ENCODE data around the gene ISLR2.

ISLR2 gene

GRCh38 chr15:74134387-74135027, 4.1 kb downstream of the ISLR2 start:
- no peak; the same call in 1 of the 2 replicates for TF ChIP-seq RAD21 (IDR thresholded peaks at IDR 0.05; ENCODE audit: low read depth)
- TF ChIP-seq, protein P1, sequence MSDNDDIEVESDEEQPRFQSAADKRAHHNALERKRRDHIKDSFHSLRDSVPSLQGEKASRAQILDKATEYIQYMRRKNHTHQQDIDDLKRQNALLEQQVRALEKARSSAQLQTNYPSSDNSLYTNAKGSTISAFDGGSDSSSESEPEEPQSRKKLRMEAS (IDR thresholded peaks at IDR 0.05): no peak
- TF ChIP-seq YY1 (IDR thresholded peaks at IDR 0.05; ENCODE audit: low read depth): no peak
- TF ChIP-seq FOXM1 (IDR thresholded peaks at IDR 0.05; ENCODE audit: borderline replicate concordance, low read depth): no peak
- TF ChIP-seq REST (IDR thresholded peaks at IDR 0.05; ENCODE audit: low read depth): no peak
- no peak for TF ChIP-seq TCF12 (IDR thresholded peaks at IDR 0.05; ENCODE audit: low read depth)
- no peak for TF ChIP-seq EGR1 (IDR thresholded peaks at IDR 0.05)
- no peak for TF ChIP-seq ZBTB7A (IDR thresholded peaks at IDR 0.05; ENCODE audit: low read depth)
- TF ChIP-seq CEBPB (IDR thresholded peaks at IDR 0.05): no peak
- TF ChIP-seq CREB1 (IDR thresholded peaks at IDR 0.05; ENCODE audit: low read depth): no peak
- no peak for TF ChIP-seq USF1 (IDR thresholded peaks at IDR 0.05)
- no peak for TF ChIP-seq NFIC (IDR thresholded peaks at IDR 0.05)
- TF ChIP-seq TAF1 (IDR thresholded peaks at IDR 0.05; ENCODE audit: low read depth): no peak

GRCh38 chr15:74135041-74135565, 4.7 kb downstream of the ISLR2 start:
- TF ChIP-seq CEBPB (IDR thresholded peaks at IDR 0.05) (no peak), RAD21 (IDR thresholded peaks at IDR 0.05; ENCODE audit: low read depth) (no peak), TAF1 (IDR thresholded peaks at IDR 0.05; ENCODE audit: low read depth) (no peak), TCF12 (IDR thresholded peaks at IDR 0.05; ENCODE audit: low read depth) (no peak), EGR1 (IDR thresholded peaks at IDR 0.05) (no peak), USF1 (IDR thresholded peaks at IDR 0.05) (no peak), REST (IDR thresholded peaks at IDR 0.05; ENCODE audit: low read depth) (no peak), ZBTB7A (IDR thresholded peaks at IDR 0.05; ENCODE audit: low read depth) (no peak), FOXM1 (IDR thresholded peaks at IDR 0.05; ENCODE audit: borderline replicate concordance, low read depth) (no peak), YY1 (IDR thresholded peaks at IDR 0.05; ENCODE audit: low read depth) (no peak), NFIC (IDR thresholded peaks at IDR 0.05) (no peak), CREB1 (IDR thresholded peaks at IDR 0.05; ENCODE audit: low read depth) (no peak), TEAD4 (IDR thresholded peaks at IDR 0.05) (no peak), EP300 (IDR thresholded peaks at IDR 0.05; ENCODE audit: borderline replicate concordance) (no peak)
- TF ChIP-seq, protein P1 (IDR thresholded peaks at IDR 0.05): no peak

DNA sequence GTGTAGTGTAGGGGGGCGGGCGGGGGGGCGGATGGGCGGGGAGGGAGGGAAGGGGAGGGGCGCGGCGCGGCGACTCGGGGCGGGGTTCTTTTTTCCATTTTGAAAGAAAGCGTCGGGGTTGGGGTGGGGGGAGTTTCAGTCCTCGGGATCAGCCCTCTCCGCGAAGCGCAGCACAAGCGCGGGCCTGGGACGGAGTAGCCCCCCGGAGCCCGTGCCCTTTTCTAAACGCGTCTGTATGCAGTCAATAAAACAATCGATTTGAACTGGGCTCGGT, 6.1 kb downstream of the ISLR2 start:
- TF ChIP-seq CEBPB (IDR thresholded peaks at IDR 0.05) (no peak), TAF1 (IDR thresholded peaks at IDR 0.05; ENCODE audit: low read depth) (no peak), ZBTB7A (IDR thresholded peaks at IDR 0.05; ENCODE audit: low read depth) (no peak), TEAD4 (IDR thresholded peaks at IDR 0.05) (no peak), EP300 (IDR thresholded peaks at IDR 0.05; ENCODE audit: borderline replicate concordance) (no peak), YY1 (IDR thresholded peaks at IDR 0.05; ENCODE audit: low read depth) (no peak), REST (IDR thresholded peaks at IDR 0.05; ENCODE audit: low read depth) (no peak), EGR1 (IDR thresholded peaks at IDR 0.05) (no peak), TCF12 (IDR thresholded peaks at IDR 0.05; ENCODE audit: low read depth) (no peak), FOXM1 (IDR thresholded peaks at IDR 0.05; ENCODE audit: borderline replicate concordance, low read depth) (no peak), CREB1 (IDR thresholded peaks at IDR 0.05; ENCODE audit: low read depth) (no peak), USF1 (IDR thresholded peaks at IDR 0.05) (no peak), RAD21 (IDR thresholded peaks at IDR 0.05; ENCODE audit: low read depth) (no peak)
- TF ChIP-seq, protein P1 (IDR thresholded peaks at IDR 0.05): no peak
